IPS-20b (cell line): Measurements from ENCODE around the gene FAM120C.
A peak's percentile ranks its signal among the peaks of the same experiment; 100 is the strongest.

ENCODE experiments used
- H3K27ac ChIP-seq: one replicate; pipeline ENCODE4 v1.5.1; 2013; ENCODE audit warnings: low read length
- H3K27me3 ChIP-seq: 2 replicates; pipeline ENCODE4 v1.6.1; 2013; ENCODE audit warnings: mild to moderate bottlenecking, low read length, inconsistent platforms; ENCODE audit not compliant: insufficient read depth
- H3K36me3 ChIP-seq: 2 replicates; pipeline ENCODE4 v1.6.1; 2013; ENCODE audit warnings: low read depth, mild to moderate bottlenecking, inconsistent platforms, low read length, moderate library complexity; ENCODE audit not compliant: insufficient read depth
- H3K4me1 ChIP-seq: 2 replicates; pipeline ENCODE4 v1.6.1; 2013; ENCODE audit warnings: mild to moderate bottlenecking, control low read depth, inconsistent platforms, low read length, moderate library complexity; ENCODE audit not compliant: insufficient read depth
- H3K4me3 ChIP-seq: 2 replicates; pipeline ENCODE4 v1.5.1; 2013; ENCODE audit warnings: mild to moderate bottlenecking, low read length, inconsistent platforms
- H3K9ac ChIP-seq: 2 replicates; pipeline ENCODE4 v1.6.1; 2013; ENCODE audit warnings: low read depth, mild to moderate bottlenecking, inconsistent platforms, low read length, moderate library complexity
- H3K9me3 ChIP-seq: 2 replicates; pipeline ENCODE4 v1.6.1; 2013; ENCODE audit warnings: mild to moderate bottlenecking, low read depth, low read length, inconsistent platforms; ENCODE audit not compliant: insufficient read depth

FAM120C gene

GRCh38 chrX:54182864-54183613 lies at the start of gene FAM120C:
FAM120C (minus strand) TSS chrX:54183254; CDS start chrX:54183198, 56 bp downstream.
- peak within 1 kb of the TSS; percentile 83 for H3K9ac ChIP-seq
- H3K36me3 ChIP-seq: peaks cover 4% of the 10 kb centered on the region; the same call in 1 of the 2 replicates
- H3K9me3 ChIP-seq: no peaks in the 10 kb centered on the region
- H3K27me3 ChIP-seq: no peaks in the 10 kb centered on the region
- H3K27ac ChIP-seq: no peak within 1 kb of the TSS
- H3K4me1 ChIP-seq: no peaks in the 10 kb centered on the region; the same call in 1 of the 2 replicates
- H3K4me3 ChIP-seq: peak within 1 kb of the TSS; percentile 84

DNA sequence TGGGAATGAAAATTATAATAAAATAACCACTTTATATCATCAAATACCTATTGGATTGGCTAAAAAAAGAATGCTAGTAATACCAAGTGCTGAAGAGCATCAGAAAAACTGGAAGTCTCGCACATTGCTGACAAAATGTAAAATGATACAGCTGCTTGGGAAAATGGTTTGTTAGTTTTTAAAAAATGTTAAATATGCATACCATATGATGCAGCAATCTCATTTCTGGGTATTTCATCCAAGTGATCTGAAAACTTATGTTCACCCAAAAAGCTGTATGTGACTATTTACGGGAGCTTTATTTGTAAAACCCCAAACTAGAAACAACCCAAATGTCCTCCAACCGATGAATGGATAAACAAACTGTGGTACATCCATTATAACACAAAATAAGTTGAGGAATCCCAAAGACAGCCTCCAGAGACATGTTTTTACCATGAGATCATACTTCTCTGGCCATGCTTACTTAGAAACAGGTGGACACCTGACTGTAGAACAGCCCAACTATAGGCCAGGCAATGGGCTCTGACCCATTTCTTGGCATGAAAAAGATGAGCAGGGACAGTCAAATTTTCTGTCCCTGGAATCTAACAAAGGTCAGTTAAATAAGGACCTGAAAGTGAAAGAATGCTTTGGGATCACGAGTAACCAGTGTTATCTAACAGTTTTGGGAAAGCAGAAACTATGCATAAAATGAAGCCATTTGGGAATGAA lies 47.5 kb upstream of the FAM120C start:
- Histone ChIP-seq H3K9me3 (no peaks in the 10 kb centered on the region), H3K27ac (no peak overlapping the region), H3K9ac (no peak overlapping the region), H3K4me1 (no peaks in the 10 kb centered on the region), H3K36me3 (peaks cover 12% of the 10 kb centered on the region; the same call in 1 of the 2 replicates), H3K4me3 (no peak overlapping the region), H3K27me3 (no peaks in the 10 kb centered on the region)

DNA sequence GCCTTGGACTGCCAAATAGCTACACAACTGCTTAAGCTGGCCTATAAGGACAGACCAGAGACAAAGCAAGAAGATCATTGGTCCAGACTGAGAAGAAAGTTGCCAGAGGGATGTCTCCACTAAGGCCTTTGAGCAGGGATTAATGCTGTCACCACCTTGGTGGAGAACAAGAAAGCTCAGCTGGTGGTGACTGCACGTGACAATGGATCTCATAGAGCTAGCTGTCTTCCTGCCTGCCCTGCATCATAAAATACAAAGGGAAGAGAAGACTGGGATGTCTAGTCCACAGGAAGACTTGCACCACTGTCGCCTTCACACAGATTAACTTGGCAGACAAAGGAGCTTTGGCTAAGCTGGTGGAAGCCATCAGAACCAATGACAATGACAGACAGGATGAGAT lies 40.5 kb upstream of the FAM120C start:
- no peaks in the 10 kb centered on the region for H3K9me3 ChIP-seq

DNA sequence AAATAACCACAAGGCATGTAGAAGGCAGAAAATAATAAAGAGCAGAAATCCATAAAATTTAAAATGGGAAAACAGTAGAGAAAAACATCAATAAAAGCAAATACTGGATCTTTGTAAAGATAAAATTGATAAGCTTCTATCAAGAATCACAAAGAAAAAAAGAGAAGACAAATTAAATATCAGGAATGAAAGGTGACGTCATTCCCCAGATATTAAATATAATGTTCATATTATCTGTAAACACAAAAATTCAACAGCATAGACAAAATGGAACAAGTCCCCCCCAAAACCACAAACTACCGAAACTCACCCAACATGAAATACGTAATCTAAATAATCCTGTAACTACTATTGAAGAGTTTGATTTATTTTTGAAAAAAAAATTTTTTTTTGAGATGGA lies 30.5 kb upstream of the FAM120C start:
- no peak overlapping the region for H3K27ac ChIP-seq
- H3K4me1 ChIP-seq: no peaks in the 10 kb centered on the region
- no peaks in the 10 kb centered on the region for H3K27me3 ChIP-seq
- H3K9me3 ChIP-seq: no peaks in the 10 kb centered on the region
- no peaks in the 10 kb centered on the region for H3K36me3 ChIP-seq
- H3K4me3 ChIP-seq: no peak overlapping the region
- no peak overlapping the region for H3K9ac ChIP-seq

More for the DNA sequence above, 40.5 kb upstream of the FAM120C start:
- H3K27me3 ChIP-seq: no peaks in the 10 kb centered on the region
- H3K27ac ChIP-seq: no peak overlapping the region
- no peaks in the 10 kb centered on the region for H3K4me1 ChIP-seq
- H3K9ac ChIP-seq: no peak overlapping the region
- no peak overlapping the region for H3K4me3 ChIP-seq
- no peaks in the 10 kb centered on the region for H3K36me3 ChIP-seq

GRCh38 chrX:54208531-54208930 lies 25.5 kb upstream of the FAM120C start:
- Histone ChIP-seq H3K27ac (no peak overlapping the region), H3K9me3 (no peaks in the 10 kb centered on the region)

DNA sequence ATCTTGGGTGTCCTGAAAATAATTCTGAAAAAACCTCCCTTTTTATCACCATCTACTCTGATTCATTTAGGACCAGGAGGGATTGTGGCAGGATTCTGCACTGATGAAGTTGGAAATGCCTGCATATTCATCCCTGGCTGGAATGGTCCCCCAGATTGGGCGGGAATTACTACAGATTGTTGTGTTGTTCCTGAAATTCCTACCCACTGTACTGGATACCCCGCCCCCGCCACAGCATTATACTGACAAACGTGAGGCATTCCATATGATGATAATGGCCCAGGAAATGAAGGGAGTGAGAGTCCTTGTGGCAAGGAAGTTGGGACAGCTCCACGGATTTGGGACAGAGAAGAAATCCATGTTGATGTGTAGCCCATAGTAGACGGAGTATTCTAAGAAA lies 15.2 kb upstream of the FAM120C start:
- Histone ChIP-seq H3K9me3 (no peaks in the 10 kb centered on the region), H3K9ac (no peak overlapping the region), H3K27ac (no peak overlapping the region), H3K4me3 (no peak overlapping the region), H3K27me3 (no peaks in the 10 kb centered on the region), H3K4me1 (no peaks in the 10 kb centered on the region), H3K36me3 (0 out of 2 replicates have a peak, but pooled peaks cover 6% of the 10 kb centered on the region)

More at GRCh38 chrX:54208531-54208930, 25.5 kb upstream of the FAM120C start:
- Histone ChIP-seq H3K27me3 (no peaks in the 10 kb centered on the region), H3K36me3 (no peaks in the 10 kb centered on the region), H3K4me3 (no peak overlapping the region), H3K4me1 (no peaks in the 10 kb centered on the region), H3K9ac (no peak overlapping the region)

- H3K9me3 ChIP-seq: no peaks in the 10 kb centered on the region
- H3K27me3 ChIP-seq: no peaks in the 10 kb centered on the region
- no peak overlapping the region for H3K27ac ChIP-seq
- no peaks in the 10 kb centered on the region for H3K4me1 ChIP-seq
- H3K9ac ChIP-seq: no peak overlapping the region
- H3K4me3 ChIP-seq: no peak overlapping the region
- H3K36me3 ChIP-seq: 0 out of 2 replicates have a peak, but pooled peaks cover 6% of the 10 kb centered on the region
Measured at GRCh38 chrX:54194982-54195588, 12.0 kb upstream of the FAM120C start.

DNA sequence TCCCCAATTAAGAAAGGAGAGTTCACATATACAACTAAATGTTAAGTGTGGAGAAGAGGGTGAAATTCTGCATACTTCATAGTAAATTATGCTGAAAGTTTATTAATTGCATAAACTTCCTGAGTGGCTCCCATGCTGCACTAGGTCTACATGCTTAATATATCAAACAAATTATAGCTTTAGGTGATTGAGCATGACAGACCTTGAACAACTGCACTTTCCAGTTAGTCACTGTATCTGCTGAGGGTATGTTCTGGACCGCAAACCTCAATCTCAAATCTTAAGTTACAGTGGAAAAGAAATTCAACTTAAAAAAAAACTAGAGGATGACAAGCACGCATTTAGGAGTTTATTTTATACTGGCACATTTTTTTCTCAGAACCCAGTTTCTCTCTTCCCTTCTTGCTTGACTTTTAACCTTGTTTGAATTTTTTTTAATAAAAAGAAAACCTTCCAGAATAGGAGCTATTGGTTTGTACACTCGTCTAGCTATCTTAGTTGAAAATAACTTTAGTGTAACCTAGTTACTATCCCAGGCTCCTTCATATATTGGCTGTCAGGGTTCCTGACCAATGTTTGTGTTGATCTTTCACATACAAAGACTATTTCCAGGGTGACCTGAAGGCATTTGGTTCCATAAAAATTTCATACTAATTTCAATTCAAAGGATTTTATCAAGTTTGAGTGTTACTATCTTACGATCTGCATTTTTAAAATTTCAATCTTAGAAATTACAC lies 10.2 kb upstream of the FAM120C start:
- Histone ChIP-seq H3K27ac (no peak overlapping the region), H3K9me3 (no peaks in the 10 kb centered on the region), H3K9ac (no peak overlapping the region), H3K4me1 (no peaks in the 10 kb centered on the region), H3K4me3 (no peak overlapping the region), H3K27me3 (no peaks in the 10 kb centered on the region), H3K36me3 (0 out of 2 replicates have a peak, but pooled peaks cover 3% of the 10 kb centered on the region)

DNA sequence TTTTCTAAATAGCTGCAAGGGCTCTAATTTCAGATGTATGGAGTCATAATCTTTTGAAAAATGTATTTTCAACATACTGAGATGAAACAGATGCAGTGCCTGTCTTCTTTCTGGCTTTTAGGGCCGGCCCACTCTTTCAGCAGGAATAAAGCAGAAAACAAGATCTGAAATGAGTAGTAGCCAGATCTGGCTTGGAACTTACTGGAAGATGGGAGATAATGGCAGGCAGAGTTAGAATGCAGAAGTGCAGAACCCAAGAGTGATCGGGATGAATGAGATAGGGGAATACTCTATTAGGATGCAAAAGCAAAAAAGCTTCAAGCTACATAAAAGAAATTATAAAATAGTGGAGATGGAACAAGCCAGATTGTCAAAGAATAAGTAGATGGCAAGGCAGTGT lies 1.4 kb upstream of the FAM120C start:
- Histone ChIP-seq H3K9ac (no peak overlapping the region), H3K27me3 (no peaks in the 10 kb centered on the region), H3K9me3 (no peaks in the 10 kb centered on the region), H3K36me3 (no peaks in the 10 kb centered on the region), H3K27ac (no peak overlapping the region), H3K4me3 (no peak overlapping the region), H3K4me1 (no peaks in the 10 kb centered on the region; the same call in 1 of the 2 replicates)

DNA sequence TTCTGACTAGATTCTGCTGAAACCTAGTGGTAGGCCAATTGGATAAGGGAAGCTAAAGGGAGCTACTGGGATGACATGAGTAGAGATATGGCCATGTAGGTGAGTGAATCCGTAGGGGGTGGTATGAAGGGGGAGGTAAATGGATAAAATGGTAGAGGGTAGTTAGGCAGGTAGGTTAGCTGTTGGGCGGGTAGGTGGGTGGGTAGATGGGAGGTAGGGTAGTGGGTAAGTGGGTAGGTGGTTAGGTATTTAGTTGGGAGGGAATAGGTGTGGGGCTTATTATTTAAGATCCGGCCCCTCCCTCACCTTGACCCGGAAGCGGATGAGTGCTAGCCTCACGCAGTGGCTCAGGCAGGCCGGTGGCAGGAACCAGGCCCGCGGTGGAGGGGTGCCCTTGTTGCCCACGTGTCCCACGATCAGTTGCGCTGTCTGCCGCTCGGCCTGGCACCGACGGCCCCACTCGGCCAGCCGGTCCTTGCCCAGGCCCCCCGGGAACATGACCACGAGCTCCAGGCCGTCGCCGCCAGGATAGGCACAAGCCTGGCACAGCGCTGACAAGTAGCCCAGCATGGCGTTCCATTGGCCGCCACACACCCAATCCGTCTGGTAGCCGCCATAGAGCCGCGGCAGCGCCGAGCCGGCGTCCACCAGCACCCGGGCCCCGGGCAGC lies 725 bp downstream of the FAM120C start:
- Histone ChIP-seq H3K4me3 (peak overlapping the region; percentile 84), H3K36me3 (peaks cover 4% of the 10 kb centered on the region; the same call in 1 of the 2 replicates), H3K9me3 (no peaks in the 10 kb centered on the region), H3K27ac (no peak overlapping the region), H3K27me3 (no peaks in the 10 kb centered on the region), H3K4me1 (no peaks in the 10 kb centered on the region; the same call in 1 of the 2 replicates), H3K9ac (peak overlapping the region; percentile 83)
